Spleen (tissue), 11 donors: ENCODE measurements around the gene PIAS4. TPM values are rescaled to one million over a fixed set of nuclear protein-coding genes. Genes with fewer than 3 reads are reported as not detected.

Experiments used
- DNase-seq: peaks from one replicate; pipeline ENCODE4 v3.0.0-alpha.2; 2020
- H3K27ac ChIP-seq, 8 donors: fragments of 200-600 bp; sonication (generic) in 7 of 8; 1 replicate in 4 of 8; 2 replicates in 4 of 8; pipeline versions ENCODE4 v1.5.0 to v1.8.0; 2016 to 2021; ENCODE audit warnings: inconsistent platforms in 4 of 8, mild to moderate bottlenecking in 4 of 8, moderate library complexity in 1 of 8
- H3K27me3 ChIP-seq, 7 donors: fragments of 200-600 bp; sonication (generic) in 6 of 7; replicated peaks in 1 of 7; 1 replicate in 4 of 7; 2 replicates in 3 of 7; pipeline versions ENCODE4 v1.5.0 to v1.8.0; 2016 to 2021; ENCODE audit warnings: inconsistent platforms in 3 of 7, mild to moderate bottlenecking in 1 of 7
- H3K36me3 ChIP-seq, 6 donors: fragments of 200-600 bp; sonication (generic) in 5 of 6; 1 replicate in 4 of 6; 2 replicates in 2 of 6; pipeline versions ENCODE4 v1.5.0 to v1.8.0; 2016 to 2021; ENCODE audit warnings: inconsistent platforms in 2 of 6
- H3K4me1 ChIP-seq, 6 donors: fragments of 200-600 bp; sonication (generic) in 5 of 6; 1 replicate in 3 of 6; 2 replicates in 3 of 6; pipeline versions ENCODE4 v1.5.0 to v1.8.0; 2016 to 2021; ENCODE audit warnings: inconsistent platforms in 3 of 6
- H3K4me3 ChIP-seq, 8 donors: fragments of 200-600 bp; sonication (generic) in 7 of 8; 1 replicate in 4 of 8; 2 replicates in 4 of 8; pipeline versions ENCODE4 v1.5.0 to v1.8.0; 2016 to 2021; ENCODE audit warnings: inconsistent platforms in 4 of 8, mild to moderate bottlenecking in 4 of 8, moderate library complexity in 2 of 8
- H3K9me3 ChIP-seq, 8 donors: fragments of 200-600 bp; sonication (generic) in 7 of 8; 1 replicate in 4 of 8; 2 replicates in 4 of 8; pipeline versions ENCODE4 v1.5.0 to v1.8.0; 2016 to 2021; ENCODE audit warnings: inconsistent platforms in 4 of 8
- POLR2A ChIP-seq, 3 donors: fragments of 450-650 bp; IDR thresholded peaks; one replicate each; pipeline ENCODE4 v1.5.1; 2017; ENCODE audit warnings: antibody characterized with exemption in 3 of 3, mild to moderate bottlenecking in 1 of 3
- POLR2AphosphoS5 ChIP-seq, 3 donors: sonication (generic); formaldehyde crosslinking; IDR thresholded peaks; one replicate each; pipeline ENCODE4 v1.5.1; 2017; ENCODE audit warnings: antibody characterized with exemption in 3 of 3
- WGBS, 5 donors: extraction: QIAGEN DNeasy Blood & Tissue Kit in 3 of 5; methylation state at CpG; one replicate each; pipeline versions ENCODE4 v1.1.5 to v1.1.7; 2013 to 2018; 5-methylcytosine and 5-hydroxymethylcytosine counted together
- intact Hi-C: fragments of 100-400 bp; cut with DNase I; formaldehyde crosslinking; loops from one replicate; pipeline ENCODE4 v1.15.0; 2023; ENCODE audit warnings: low total_unique reads
- polyA plus RNA-seq, 3 donors: library from polyadenylated mRNA; stranded (reverse); fragments of 200-250 nt; gene quantifications; one replicate each; pipeline ENCODE4 v1.2.1, GENCODE V29; 2013
- total RNA-seq, 7 donors: library from RNA; depleted of rRNA in 3 of 7; stranded (reverse); fragments of >200 nt in 3 of 7; fragmentation: NEBNext Ultra II Directional in 4 of 7; extraction: Animal tissue kit (Norgen Biotek cat#: 25700) in 4 of 7; gene quantifications; one replicate each; pipeline versions ENCODE4 v1.1.0 to v1.2.1, GENCODE V29; 2016 to 2021
- TF ChIP-seq, protein P1 (sequence below), 11 experiments: fragments of 200-600 bp in 7 of 11; fragments of 450-650 bp in 4 of 11; sonication (generic) in 4 of 11; IDR thresholded peaks in 8 of 11; conservative IDR thresholded peaks in 3 of 11; 1 replicate in 7 of 11; 2 replicates in 4 of 11; pipeline versions ENCODE4 v1.4.0 to v1.8.0; 2016 to 2021; ENCODE audit warnings: antibody characterized with exemption in 11 of 11, inconsistent platforms in 4 of 11, mild to moderate bottlenecking in 1 of 11
- donor health status: healthy with polysubstance abuse.
- donor health status: DM: no; HTN: no; CAD: no; lungs with moderate emphysema.
- donor health status: DM: no; HTN: no; CAD: no.
- donor health status: Bipolar disorder and iron deficiency.
- donor health status: healthy.
- donor health status: DM: no; HTN: no; CAD: no.
- donor health status: DM: yes; HTN: yes; CAD: no.

Gene PIAS4
- total and polyA plus RNA-seq, 10 donors, result 6.2 to 30.5 (median 22.3) TPM

GRCh38 chr19:3970808-3971598 is 36.5 kb upstream of the PIAS4 start, which contains the start of gene DAPK3:
DAPK3 (minus strand) TSS chr19:3971099; CDS start chr19:3969735, 1,364 bp downstream.
- peaks cover 0 to 57% (median 34%) of the 10 kb centered on the region in 6 donors for H3K36me3 ChIP-seq
- TF ChIP-seq POLR2AphosphoS5 (IDR thresholded peaks at IDR 0.05), result peak; percentile 87 to 91 (median 88)
- TF ChIP-seq, protein P1, sequence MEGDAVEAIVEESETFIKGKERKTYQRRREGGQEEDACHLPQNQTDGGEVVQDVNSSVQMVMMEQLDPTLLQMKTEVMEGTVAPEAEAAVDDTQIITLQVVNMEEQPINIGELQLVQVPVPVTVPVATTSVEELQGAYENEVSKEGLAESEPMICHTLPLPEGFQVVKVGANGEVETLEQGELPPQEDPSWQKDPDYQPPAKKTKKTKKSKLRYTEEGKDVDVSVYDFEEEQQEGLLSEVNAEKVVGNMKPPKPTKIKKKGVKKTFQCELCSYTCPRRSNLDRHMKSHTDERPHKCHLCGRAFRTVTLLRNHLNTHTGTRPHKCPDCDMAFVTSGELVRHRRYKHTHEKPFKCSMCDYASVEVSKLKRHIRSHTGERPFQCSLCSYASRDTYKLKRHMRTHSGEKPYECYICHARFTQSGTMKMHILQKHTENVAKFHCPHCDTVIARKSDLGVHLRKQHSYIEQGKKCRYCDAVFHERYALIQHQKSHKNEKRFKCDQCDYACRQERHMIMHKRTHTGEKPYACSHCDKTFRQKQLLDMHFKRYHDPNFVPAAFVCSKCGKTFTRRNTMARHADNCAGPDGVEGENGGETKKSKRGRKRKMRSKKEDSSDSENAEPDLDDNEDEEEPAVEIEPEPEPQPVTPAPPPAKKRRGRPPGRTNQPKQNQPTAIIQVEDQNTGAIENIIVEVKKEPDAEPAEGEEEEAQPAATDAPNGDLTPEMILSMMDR (IDR thresholded peaks at IDR 0.05 in 8 of 11, conservative IDR thresholded peaks at IDR 0.05 in 3 of 11), result peak in 7 of 11 experiments; percentile 22 to 54 (median 33)
- TF ChIP-seq POLR2A (IDR thresholded peaks at IDR 0.05), result peak in 2 of 3 donors; percentile 58 to 70
- H3K27ac ChIP-seq, result peak within 1 kb of the TSS; percentile 82 to 95 (median 91)
- no peaks in the 10 kb centered on the region for H3K9me3 ChIP-seq
- H3K4me3 ChIP-seq, result peak within 1 kb of the TSS; percentile 69 to 91 (median 78)
- DNase-seq, result peak; percentile 98
- 0 to 1% (median 1%) methylated on average over 27 to 73 of the region's 73 CpGs for WGBS, 5 donors
- intact Hi-C loops, result no loop called here
- H3K27me3 ChIP-seq, result no peaks in the 10 kb centered on the region
- H3K4me1 ChIP-seq, result peaks cover 23 to 63% (median 45%) of the 10 kb centered on the region in 6 donors

DNA sequence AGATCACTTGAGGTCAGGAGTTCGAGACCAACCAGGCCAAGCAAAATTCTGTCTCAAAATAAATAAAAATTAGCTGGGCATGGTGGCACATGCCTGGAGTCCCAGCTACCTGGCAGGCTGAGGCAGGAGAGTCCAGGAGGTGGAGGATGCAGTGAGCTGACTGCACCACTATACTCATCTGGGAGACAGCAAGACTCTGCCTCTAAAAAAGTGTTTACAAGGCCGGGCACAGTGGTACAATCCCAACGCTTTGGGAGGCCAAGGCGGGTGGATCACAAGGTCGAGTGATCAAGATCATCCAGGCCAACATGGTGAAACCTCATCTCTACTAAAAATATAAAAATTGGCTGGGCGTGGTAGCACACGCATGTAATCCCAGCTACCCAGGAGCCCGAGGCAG is 32.4 kb upstream of the PIAS4 start:
- Histone ChIP-seq H3K4me3 (no peak overlapping the region), H3K27ac (no peak overlapping the region), H3K4me1 (peaks cover 5 to 55% (median 20%) of the 10 kb centered on the region in 6 donors), H3K9me3 (no peaks in the 10 kb centered on the region), H3K36me3 (peaks cover 13 to 61% (median 52%) of the 10 kb centered on the region in 6 donors), H3K27me3 (no peaks in the 10 kb centered on the region)
- WGBS, 5 donors, result 76 to 90% (median 86%) methylated on average over 8 of the region's 8 CpGs
- intact Hi-C loops, result no loop called here
- no peak for TF ChIP-seq POLR2A (IDR thresholded peaks at IDR 0.05)
- TF ChIP-seq, protein P1 (IDR thresholded peaks at IDR 0.05 in 8 of 11, conservative IDR thresholded peaks at IDR 0.05 in 3 of 11), result no peak
- TF ChIP-seq POLR2AphosphoS5 (IDR thresholded peaks at IDR 0.05), result peak in 2 of 3 donors; percentile 5 to 38
- DNase-seq, result no peak

- no peaks in the 10 kb centered on the region for H3K9me3 ChIP-seq
- no peak overlapping the region for H3K27ac ChIP-seq
- no peak for DNase-seq
- peak; percentile 30 to 69 (median 31) for TF ChIP-seq POLR2AphosphoS5 (IDR thresholded peaks at IDR 0.05)
- TF ChIP-seq, protein P1 (IDR thresholded peaks at IDR 0.05 in 8 of 11, conservative IDR thresholded peaks at IDR 0.05 in 3 of 11), result no peak
- no peak overlapping the region for H3K4me3 ChIP-seq
- peaks cover 3 to 55% (median 23%) of the 10 kb centered on the region in 6 donors for H3K4me1 ChIP-seq
- peaks cover 13 to 66% (median 58%) of the 10 kb centered on the region in 6 donors for H3K36me3 ChIP-seq
- WGBS, 5 donors, result 84 to 91% (median 87%) methylated on average over 12 to 14 of the region's 14 CpGs
- no peaks in the 10 kb centered on the region for H3K27me3 ChIP-seq
- intact Hi-C loops, result no loop called here
These were observed 31.9 kb upstream of the PIAS4 start for GRCh38 chr19:3975637-3976087.
